DOHH2 (cell line): Measurements from ENCODE around the gene CNKSR3.

Experiments used
- EZH2phosphoT487 ChIP-seq: fragments of 200-600 bp; sonication (generic); IDR thresholded peaks from 2 replicates; pipeline ENCODE4 v1.6.1; 2017; ENCODE audit warnings: borderline replicate concordance, mild to moderate bottlenecking, antibody characterized with exemption, low read length, moderate library complexity, mixed read lengths
- TF ChIP-seq, protein P1 (sequence below): fragments of 200-600 bp; sonication (generic); IDR thresholded peaks from one replicate; pipeline ENCODE4 v1.5.1; 2014; ENCODE audit warnings: antibody characterized with exemption, mild to moderate bottlenecking, low read depth, low read length; ENCODE audit not compliant: poor library complexity, severe bottlenecking

DNA sequence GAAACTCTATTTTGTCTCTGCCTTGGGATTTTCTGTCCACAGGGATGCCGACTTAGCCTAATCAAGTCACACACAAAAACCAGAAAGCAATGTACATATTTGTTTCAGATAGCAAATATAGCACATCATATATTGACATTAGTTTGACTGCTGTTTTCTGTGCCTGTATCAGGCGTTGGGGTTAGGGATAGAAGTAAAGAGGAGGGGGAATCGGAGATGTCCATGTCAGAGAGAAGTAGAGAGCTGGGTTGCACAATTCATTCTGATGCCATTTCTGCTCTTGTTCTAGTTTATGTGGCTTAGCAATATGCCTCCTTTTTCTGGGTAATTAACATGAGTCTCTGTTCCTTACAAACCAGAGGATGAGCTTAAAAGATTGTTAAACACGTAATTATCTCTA is 139.2 kb downstream of the CNKSR3 start:
- TF ChIP-seq, protein P1, sequence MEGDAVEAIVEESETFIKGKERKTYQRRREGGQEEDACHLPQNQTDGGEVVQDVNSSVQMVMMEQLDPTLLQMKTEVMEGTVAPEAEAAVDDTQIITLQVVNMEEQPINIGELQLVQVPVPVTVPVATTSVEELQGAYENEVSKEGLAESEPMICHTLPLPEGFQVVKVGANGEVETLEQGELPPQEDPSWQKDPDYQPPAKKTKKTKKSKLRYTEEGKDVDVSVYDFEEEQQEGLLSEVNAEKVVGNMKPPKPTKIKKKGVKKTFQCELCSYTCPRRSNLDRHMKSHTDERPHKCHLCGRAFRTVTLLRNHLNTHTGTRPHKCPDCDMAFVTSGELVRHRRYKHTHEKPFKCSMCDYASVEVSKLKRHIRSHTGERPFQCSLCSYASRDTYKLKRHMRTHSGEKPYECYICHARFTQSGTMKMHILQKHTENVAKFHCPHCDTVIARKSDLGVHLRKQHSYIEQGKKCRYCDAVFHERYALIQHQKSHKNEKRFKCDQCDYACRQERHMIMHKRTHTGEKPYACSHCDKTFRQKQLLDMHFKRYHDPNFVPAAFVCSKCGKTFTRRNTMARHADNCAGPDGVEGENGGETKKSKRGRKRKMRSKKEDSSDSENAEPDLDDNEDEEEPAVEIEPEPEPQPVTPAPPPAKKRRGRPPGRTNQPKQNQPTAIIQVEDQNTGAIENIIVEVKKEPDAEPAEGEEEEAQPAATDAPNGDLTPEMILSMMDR: no peak
- TF ChIP-seq EZH2phosphoT487: no peak
